Left ventricle myocardium inferior (tissue), 1 donor: ENCODE measurements around the gene TRAF3IP1. TPM values are rescaled to one million over a fixed set of nuclear protein-coding genes. Genes with fewer than 3 reads are reported as not detected.
"Not testable (repeated sequence)": the region's sequence is repeated elsewhere in the genome, so short reads cannot be mapped to it uniquely, and the experiment has no call there.

Experiments
- DNase-seq: peaks from one replicate; pipeline ENCODE4 v3.0.0-alpha.2; 2020
- H3K27ac ChIP-seq: fragments of 200-600 bp; replicated peaks from 2 replicates; pipeline ENCODE4 v1.8.0; 2021
- H3K27me3 ChIP-seq: fragments of 200-600 bp; 2 replicates; pipeline ENCODE4 v1.8.0; 2021; ENCODE audit warnings: low read depth
- H3K36me3 ChIP-seq: fragments of 200-600 bp; 2 replicates; pipeline ENCODE4 v1.8.0; 2021
- H3K4me1 ChIP-seq: fragments of 200-600 bp; 2 replicates; pipeline ENCODE4 v1.8.0; 2021
- H3K4me3 ChIP-seq: fragments of 200-600 bp; 2 replicates; pipeline ENCODE4 v1.8.0; 2021; ENCODE audit warnings: mild to moderate bottlenecking, moderate library complexity
- H3K9me3 ChIP-seq: fragments of 200-600 bp; replicated peaks from 2 replicates; pipeline ENCODE4 v1.8.0; 2021
- intact Hi-C: fragments of 100-400 bp; cut with micrococcal nuclease; formaldehyde crosslinking; loops from one replicate; pipeline ENCODE4 v1.11.0; 2022
- total RNA-seq: library from RNA; stranded (reverse); fragmentation: NEBNext Ultra II Directional; extraction: Animal tissue kit (Norgen Biotek cat#: 25700); gene quantifications from one replicate; pipeline ENCODE4 v1.2.1, GENCODE V29; 2021
- TF ChIP-seq, protein P1 (sequence below): fragments of 200-600 bp; IDR thresholded peaks from 2 replicates; pipeline ENCODE4 v1.8.0; 2021; ENCODE audit warnings: antibody characterized with exemption, mild to moderate bottlenecking, borderline replicate concordance
- donor health status: DM: no; HTN: yes; CAD: no; lungs with severe emphysema.

TRAF3IP1 gene
- total RNA-seq, 1 donor from 2014 or later, result 14.6 TPM

DNA sequence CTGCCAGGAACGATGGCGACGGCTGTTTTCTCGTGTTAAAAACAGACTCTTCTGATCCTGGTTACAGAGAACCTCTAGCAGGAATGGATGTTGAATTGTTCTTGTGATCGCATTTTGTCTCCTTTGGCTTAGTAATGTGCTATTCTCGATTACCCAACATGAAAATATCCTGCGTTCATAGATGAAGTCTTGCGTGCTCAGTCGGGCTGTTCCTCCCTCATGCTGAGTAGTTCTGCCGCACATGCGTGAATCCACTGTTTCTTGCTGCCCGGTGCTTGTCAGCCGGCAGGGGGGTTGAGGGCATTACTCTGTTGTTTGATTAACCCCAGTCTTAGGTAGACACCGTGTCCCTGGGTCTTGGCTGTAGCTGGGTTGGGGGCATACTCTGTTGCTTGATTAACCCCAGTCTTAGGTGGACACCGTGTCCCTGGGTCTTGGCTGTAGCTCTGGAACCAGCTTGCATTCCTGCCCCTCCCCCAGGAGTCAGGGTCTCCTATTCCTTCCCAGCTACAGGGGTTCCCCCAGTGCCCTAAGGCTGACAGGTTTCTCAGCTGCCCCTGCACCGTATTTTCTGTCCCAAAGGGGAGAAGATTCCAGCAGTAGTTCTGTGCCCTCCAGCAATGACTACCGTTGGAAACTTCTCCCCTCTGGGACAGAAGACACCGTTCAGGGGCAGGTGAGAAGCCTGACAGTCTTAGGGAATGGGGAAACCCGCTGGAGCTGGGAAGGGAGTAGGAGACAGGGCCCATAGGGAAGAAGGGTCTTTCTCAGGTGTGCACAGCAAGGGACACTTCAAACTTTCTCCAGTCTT, 84.3 kb downstream of the TRAF3IP1 start:
- Histone ChIP-seq H3K4me3 (no peak overlapping the region), H3K27me3 (no peaks in the 10 kb centered on the region), H3K4me1 (no peaks in the 10 kb centered on the region), H3K36me3 (peaks cover 25% of the 10 kb centered on the region), H3K9me3 (no peaks in the 10 kb centered on the region), H3K27ac (no peak overlapping the region)
- DNase-seq, result no peak
- TF ChIP-seq, protein P1, sequence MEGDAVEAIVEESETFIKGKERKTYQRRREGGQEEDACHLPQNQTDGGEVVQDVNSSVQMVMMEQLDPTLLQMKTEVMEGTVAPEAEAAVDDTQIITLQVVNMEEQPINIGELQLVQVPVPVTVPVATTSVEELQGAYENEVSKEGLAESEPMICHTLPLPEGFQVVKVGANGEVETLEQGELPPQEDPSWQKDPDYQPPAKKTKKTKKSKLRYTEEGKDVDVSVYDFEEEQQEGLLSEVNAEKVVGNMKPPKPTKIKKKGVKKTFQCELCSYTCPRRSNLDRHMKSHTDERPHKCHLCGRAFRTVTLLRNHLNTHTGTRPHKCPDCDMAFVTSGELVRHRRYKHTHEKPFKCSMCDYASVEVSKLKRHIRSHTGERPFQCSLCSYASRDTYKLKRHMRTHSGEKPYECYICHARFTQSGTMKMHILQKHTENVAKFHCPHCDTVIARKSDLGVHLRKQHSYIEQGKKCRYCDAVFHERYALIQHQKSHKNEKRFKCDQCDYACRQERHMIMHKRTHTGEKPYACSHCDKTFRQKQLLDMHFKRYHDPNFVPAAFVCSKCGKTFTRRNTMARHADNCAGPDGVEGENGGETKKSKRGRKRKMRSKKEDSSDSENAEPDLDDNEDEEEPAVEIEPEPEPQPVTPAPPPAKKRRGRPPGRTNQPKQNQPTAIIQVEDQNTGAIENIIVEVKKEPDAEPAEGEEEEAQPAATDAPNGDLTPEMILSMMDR, result no peak
- intact Hi-C loops, result no loop called here

GRCh38 chr2:238405217-238405555, 84.9 kb downstream of the TRAF3IP1 start:
- H3K27me3 ChIP-seq, H3K4me1 ChIP-seq, intact Hi-C loops, DNase-seq, H3K27ac ChIP-seq, H3K4me3 ChIP-seq, H3K9me3 ChIP-seq: not testable (repeated sequence)
- H3K36me3 ChIP-seq, result peaks cover 19% of the 10 kb centered on the region

- Histone ChIP-seq H3K4me3 (no peak overlapping the region), H3K4me1 (no peaks in the 10 kb centered on the region), H3K9me3 (no peaks in the 10 kb centered on the region), H3K36me3 (peaks cover 17% of the 10 kb centered on the region), H3K27me3 (no peaks in the 10 kb centered on the region), H3K27ac (no peak overlapping the region)
- TF ChIP-seq, protein P1, result no peak
- no peak for DNase-seq
- intact Hi-C loops, result no loop called here
These were observed 86.1 kb downstream of the TRAF3IP1 start for GRCh38 chr2:238406221-238406997.

GRCh38 chr2:238406998-238407285, 86.6 kb downstream of the TRAF3IP1 start:
- TF ChIP-seq, protein P1, result no peak
- Histone ChIP-seq H3K27ac (no peak overlapping the region), H3K4me3 (no peak overlapping the region), H3K4me1 (no peaks in the 10 kb centered on the region), H3K27me3 (no peaks in the 10 kb centered on the region), H3K9me3 (no peaks in the 10 kb centered on the region), H3K36me3 (peaks cover 12% of the 10 kb centered on the region)
- DNase-seq, result no peak
- intact Hi-C loops, result no loop called here

- intact Hi-C loops, result no loop called here
- no peak overlapping the region for H3K4me3 ChIP-seq
- TF ChIP-seq, protein P1, result no peak
- H3K9me3 ChIP-seq, result no peaks in the 10 kb centered on the region
- no peak for DNase-seq
- H3K36me3 ChIP-seq, result peaks cover 10% of the 10 kb centered on the region
- no peaks in the 10 kb centered on the region for H3K27me3 ChIP-seq
- H3K27ac ChIP-seq, result no peak overlapping the region
- no peaks in the 10 kb centered on the region for H3K4me1 ChIP-seq
These were observed 87.2 kb downstream of the TRAF3IP1 start for GRCh38 chr2:238407566-238407965.
